CD4-positive, alpha-beta T cell (primary cell): ENCODE measurements around the gene SLC17A9. TPM values are rescaled to one million over a fixed set of nuclear protein-coding genes. Genes with fewer than 3 reads are reported as not detected.

ENCODE experiments used
- ATAC-seq: fragments of 200-7000 bp; cut with Tn5 transposase; one replicate; pipeline ENCODE4 v1.10.0; 2022; ENCODE audit warnings: mild to moderate bottlenecking; ENCODE audit not compliant: poor library complexity
- CTCF ChIA-PET: fragments of 350-600 bp; sonication (Branson Sonifier 250); formaldehyde crosslinking; loops from one replicate; lab custom pipeline; 2021; ENCODE audit warnings: antibody characterized with exemption, inconsistent platforms; lab: Charles Lee
- POLR2A ChIA-PET: fragments of 350-600 bp; sonication (Branson Sonifier 250); formaldehyde crosslinking; loops from one replicate; lab custom pipeline; 2021; ENCODE audit warnings: antibody characterized with exemption, inconsistent platforms; lab: Charles Lee
- DNase-seq, 14 experiments: peaks; one replicate each; pipeline ENCODE4 v3.0.0-alpha.2; 2013 to 2020; ENCODE audit warnings: mixed read lengths in 2 of 14
- H3K27ac ChIP-seq, 2 donors: one replicate each; pipeline versions ENCODE4 v1.5.1 to v1.7.0; 2013; ENCODE audit warnings: low read length in 2 of 2, low read depth in 1 of 2, mild to moderate bottlenecking in 1 of 2
- H3K27me3 ChIP-seq, 2 experiments: 1 replicate in 1 of 2; 2 replicates in 1 of 2; pipeline versions ENCODE4 v1.6.1 to v1.7.0; 2013; ENCODE audit warnings: low read length in 2 of 2, control low read depth in 1 of 2, mild to moderate bottlenecking in 1 of 2, moderate library complexity in 1 of 2; ENCODE audit not compliant: insufficient read depth in 2 of 2, control insufficient read depth in 1 of 2
- H3K36me3 ChIP-seq: one replicate; pipeline ENCODE4 v1.6.1; 2013; ENCODE audit warnings: low read length, control low read depth; ENCODE audit not compliant: insufficient read depth
- H3K4me1 ChIP-seq: one replicate; pipeline ENCODE4 v1.6.1; 2013; ENCODE audit warnings: low read length, control low read depth; ENCODE audit not compliant: insufficient read depth
- H3K4me3 ChIP-seq: one replicate; pipeline ENCODE4 v1.5.1; 2013; ENCODE audit warnings: mild to moderate bottlenecking, low read length, moderate library complexity
- H3K9me3 ChIP-seq, 2 experiments: 1 replicate in 1 of 2; 2 replicates in 1 of 2; pipeline versions ENCODE4 v1.6.1 to v1.7.0; 2013; ENCODE audit warnings: low read length in 2 of 2, mild to moderate bottlenecking in 2 of 2, control low read depth in 1 of 2, moderate library complexity in 1 of 2; ENCODE audit not compliant: control insufficient read depth in 1 of 2, insufficient read depth in 1 of 2
- H3K27ac Mint-ChIP-seq: one replicate; pipeline ENCODE4 v1.8.0; 2020; ENCODE audit warnings: mixed read lengths
- H3K27me3 Mint-ChIP-seq: one replicate; pipeline ENCODE4 v1.8.0; 2021; ENCODE audit warnings: mixed read lengths
- H3K36me3 Mint-ChIP-seq: one replicate; pipeline ENCODE4 v1.8.0; 2021; ENCODE audit warnings: low read depth, mixed read lengths
- H3K4me1 Mint-ChIP-seq: one replicate; pipeline ENCODE4 v1.8.0; 2021; ENCODE audit warnings: low read depth, mixed read lengths
- H3K4me3 Mint-ChIP-seq: one replicate; pipeline ENCODE4 v1.8.0; 2020; ENCODE audit warnings: mild to moderate bottlenecking, mixed read lengths
- H3K9me3 Mint-ChIP-seq: one replicate; pipeline ENCODE4 v1.8.0; 2020; ENCODE audit warnings: mixed read lengths
- CTCF ChIP-seq: fragments of 200-600 bp; IDR thresholded peaks from one replicate; pipeline ENCODE4 v1.8.0; 2022; ENCODE audit warnings: antibody characterized with exemption, mild to moderate bottlenecking
- intact Hi-C, 2 experiments: fragments of 100-400 bp; cut with DNase I in 1 of 2; cut with micrococcal nuclease in 1 of 2; formaldehyde crosslinking; loops; one replicate each; pipeline versions ENCODE4 v1.15.1 to v1.9.0; 2023 to 2025; cut with DNase I, micrococcal nuclease
- total RNA-seq, 174 experiments: library from RNA in 2 of 174; stranded (reverse) in 2 of 174; gene quantifications; one replicate each; pipeline ENCODE4 v1.2.3 and lab custom pipeline; 2021 to 2026

SLC17A9 gene
- total RNA-seq, 2 experiments from 2014 or later = 3.5 to 5.5 TPM

- Mint-ChIP-seq H3K4me3 (peak overlapping the region; percentile 62), H3K4me1 (no peaks in the 10 kb centered on the region), H3K9me3 (no peaks in the 10 kb centered on the region), H3K36me3 (no peaks in the 10 kb centered on the region), H3K27me3 (peaks cover 21% of the 10 kb centered on the region), H3K27ac (no peak overlapping the region)
- H3K4me3 ChIP-seq = peak overlapping the region; percentile 45
- POLR2A ChIA-PET = no interaction called here
- no peak overlapping the region for H3K27ac ChIP-seq
- H3K27me3 ChIP-seq = peaks cover 0 to 6% of the 10 kb centered on the region in 2 experiments
- ATAC-seq (no peak), DNase-seq (peak in 1 of 14 experiments; percentile 23)
- no peaks in the 10 kb centered on the region for H3K9me3 ChIP-seq
- CTCF ChIA-PET = no interaction called here
- intact Hi-C loops = no loop called here
- H3K36me3 ChIP-seq = no peaks in the 10 kb centered on the region
- TF ChIP-seq CTCF = no peak
- peaks cover 6% of the 10 kb centered on the region for H3K4me1 ChIP-seq
These were observed 36.7 kb downstream of the SLC17A9 start for GRCh38 chr20:62989201-62989601.

DNA sequence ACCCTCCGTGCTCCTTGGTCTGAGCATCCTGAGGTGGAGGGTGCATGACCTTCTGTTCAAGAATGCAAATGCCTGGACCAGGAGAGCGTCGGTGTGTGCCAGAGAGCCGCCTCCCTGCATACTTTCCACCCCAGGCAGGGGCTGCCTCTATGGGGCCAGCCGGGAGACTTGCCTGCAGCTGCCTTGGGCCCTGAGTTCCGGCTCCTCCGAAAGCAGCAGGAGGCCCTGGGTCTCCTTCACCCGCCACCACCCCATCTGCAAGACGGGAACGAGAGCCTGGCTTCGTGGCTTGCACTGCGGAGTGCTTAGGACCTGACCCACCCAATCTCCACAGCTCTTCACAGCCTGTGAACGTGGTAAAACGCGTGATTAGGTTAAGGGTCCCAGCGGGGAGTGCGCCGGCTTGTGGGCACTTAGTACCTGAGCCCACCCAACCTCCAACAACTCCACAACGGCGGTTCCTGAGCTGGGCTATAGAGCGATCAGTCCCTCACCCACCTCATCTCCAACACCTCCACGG lies 37.9 kb downstream of the SLC17A9 start:
- no peak overlapping the region for H3K4me3 Mint-ChIP-seq
- no peaks in the 10 kb centered on the region for H3K9me3 Mint-ChIP-seq
- no peak overlapping the region for H3K27ac Mint-ChIP-seq
- no peaks in the 10 kb centered on the region for H3K36me3 ChIP-seq
- H3K27me3 ChIP-seq = peaks cover 0 to 2% of the 10 kb centered on the region in 2 experiments
- intact Hi-C loops = no loop called here
- no peak for ATAC-seq
- no peak for TF ChIP-seq CTCF
- H3K27me3 Mint-ChIP-seq = peaks cover 17% of the 10 kb centered on the region
- H3K4me1 Mint-ChIP-seq = no peaks in the 10 kb centered on the region
- CTCF ChIA-PET = interaction anchor here (0.7 to 1.4 kb wide), 2 partner anchors 9 to 19 kb away, joined by 3 read pairs; no protein-coding TSS in a partner anchor
- H3K27ac ChIP-seq = no peak overlapping the region
- DNase-seq = no peak
- POLR2A ChIA-PET = no interaction called here
- H3K4me3 ChIP-seq = no peak overlapping the region
- no peaks in the 10 kb centered on the region for H3K9me3 ChIP-seq
- H3K36me3 Mint-ChIP-seq = no peaks in the 10 kb centered on the region
- H3K4me1 ChIP-seq = peaks cover 6% of the 10 kb centered on the region

GRCh38 chr20:62991196-62991807 lies 38.8 kb downstream of the SLC17A9 start:
- Histone ChIP-seq H3K9me3 (no peaks in the 10 kb centered on the region), H3K36me3 (no peaks in the 10 kb centered on the region), H3K27me3 (peaks cover 0 to 2% of the 10 kb centered on the region in 2 experiments), H3K27ac (no peak overlapping the region), H3K4me3 (no peak overlapping the region), H3K4me1 (peaks cover 6% of the 10 kb centered on the region)
- peaks cover 20% of the 10 kb centered on the region for H3K27me3 Mint-ChIP-seq
- ATAC-seq (no peak), DNase-seq (no peak)
- ChIA-PET CTCF (interaction anchor here (0.7 to 1.4 kb wide), 2 partner anchors 10 to 18 kb away, joined by 3 read pairs; no protein-coding TSS in a partner anchor), POLR2A (no interaction called here)
- no peak overlapping the region for H3K27ac Mint-ChIP-seq
- H3K9me3 Mint-ChIP-seq = no peaks in the 10 kb centered on the region
- no peaks in the 10 kb centered on the region for H3K36me3 Mint-ChIP-seq
- intact Hi-C loops = no loop called here
- no peaks in the 10 kb centered on the region for H3K4me1 Mint-ChIP-seq
- no peak for TF ChIP-seq CTCF
- no peak overlapping the region for H3K4me3 Mint-ChIP-seq
